HEK293T (cell line): ENCODE data around the gene CSF2.

ENCODE experiments used
- ARNT ChIP-seq: fragments of 450-650 bp; IDR thresholded peaks from 2 replicates; pipeline ENCODE4 v1.6.1; 2017; ENCODE audit warnings: mild to moderate bottlenecking
- BHLHE40 ChIP-seq: fragments of 450-650 bp; IDR thresholded peaks from 2 replicates; pipeline ENCODE4 v1.6.1; 2016; ENCODE audit warnings: mild to moderate bottlenecking, moderate library complexity, borderline replicate concordance
- ELF4 ChIP-seq: fragments of 450-650 bp; IDR thresholded peaks from 2 replicates; pipeline ENCODE4 v1.6.1; 2017; ENCODE audit warnings: antibody characterized with exemption
- FOXK2 ChIP-seq: fragments of 450-650 bp; IDR thresholded peaks from 2 replicates; pipeline ENCODE4 v1.6.1; 2016; ENCODE audit warnings: mild to moderate bottlenecking
- L3MBTL2 ChIP-seq: fragments of 450-650 bp; conservative IDR thresholded peaks from 2 replicates; pipeline ENCODE4 v1.6.1; 2016; ENCODE audit warnings: mild to moderate bottlenecking
- PKNOX1 ChIP-seq: fragments of 450-650 bp; IDR thresholded peaks from 2 replicates; pipeline ENCODE4 v1.6.1; 2016
- SP1 ChIP-seq: fragments of 450-650 bp; IDR thresholded peaks from 2 replicates; pipeline ENCODE4 v1.6.1; 2017
- SUZ12 ChIP-seq: fragments of 450-650 bp; IDR thresholded peaks from 2 replicates; pipeline ENCODE4 v1.6.1; 2016; ENCODE audit warnings: mild to moderate bottlenecking
- TARDBP ChIP-seq: fragments of 450-650 bp; IDR thresholded peaks from 2 replicates; pipeline ENCODE4 v1.6.1; 2016
- ZNF384 ChIP-seq: fragments of 450-650 bp; IDR thresholded peaks from 2 replicates; pipeline ENCODE4 v1.6.1; 2016

DNA sequence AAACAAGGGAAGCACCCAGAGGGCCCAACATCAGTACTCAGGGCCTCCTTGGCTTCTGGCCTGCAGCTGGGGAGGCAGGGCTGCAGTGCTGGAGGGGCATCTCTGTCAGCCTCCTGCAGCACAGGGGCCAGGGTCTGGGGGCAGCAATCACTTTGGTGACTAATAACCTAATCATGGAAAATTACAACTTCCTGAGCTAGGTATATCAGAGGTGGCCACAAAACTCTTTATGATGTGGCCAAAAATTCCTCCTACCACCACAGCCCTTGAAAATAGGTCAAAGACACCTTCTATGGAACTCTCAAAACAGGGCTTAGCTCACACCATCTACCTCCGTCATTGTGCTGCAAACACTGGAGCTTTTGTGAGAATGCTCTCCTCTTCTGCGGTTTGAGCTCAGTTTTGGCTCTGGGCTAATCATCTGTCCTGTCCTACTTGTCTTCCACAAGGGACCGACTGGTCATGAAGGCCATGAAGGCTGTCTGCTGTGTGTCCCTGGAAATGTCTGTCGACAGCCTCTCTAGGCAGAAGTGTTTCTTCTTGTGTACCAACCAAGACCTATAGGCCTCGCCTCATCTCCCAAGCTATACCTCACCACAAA lies 28.6 kb downstream of the CSF2 start:
- TF ChIP-seq BHLHE40 = no peak
- TF ChIP-seq TARDBP = no peak
- no peak for TF ChIP-seq SUZ12
- TF ChIP-seq L3MBTL2 = no peak
- no peak for TF ChIP-seq ZNF384
- no peak for TF ChIP-seq PKNOX1
- no peak for TF ChIP-seq FOXK2
- no peak for TF ChIP-seq ELF4
- no peak for TF ChIP-seq SP1
- TF ChIP-seq ARNT = no peak
